ENCODE data around the gene PTPRU.

DNA sequence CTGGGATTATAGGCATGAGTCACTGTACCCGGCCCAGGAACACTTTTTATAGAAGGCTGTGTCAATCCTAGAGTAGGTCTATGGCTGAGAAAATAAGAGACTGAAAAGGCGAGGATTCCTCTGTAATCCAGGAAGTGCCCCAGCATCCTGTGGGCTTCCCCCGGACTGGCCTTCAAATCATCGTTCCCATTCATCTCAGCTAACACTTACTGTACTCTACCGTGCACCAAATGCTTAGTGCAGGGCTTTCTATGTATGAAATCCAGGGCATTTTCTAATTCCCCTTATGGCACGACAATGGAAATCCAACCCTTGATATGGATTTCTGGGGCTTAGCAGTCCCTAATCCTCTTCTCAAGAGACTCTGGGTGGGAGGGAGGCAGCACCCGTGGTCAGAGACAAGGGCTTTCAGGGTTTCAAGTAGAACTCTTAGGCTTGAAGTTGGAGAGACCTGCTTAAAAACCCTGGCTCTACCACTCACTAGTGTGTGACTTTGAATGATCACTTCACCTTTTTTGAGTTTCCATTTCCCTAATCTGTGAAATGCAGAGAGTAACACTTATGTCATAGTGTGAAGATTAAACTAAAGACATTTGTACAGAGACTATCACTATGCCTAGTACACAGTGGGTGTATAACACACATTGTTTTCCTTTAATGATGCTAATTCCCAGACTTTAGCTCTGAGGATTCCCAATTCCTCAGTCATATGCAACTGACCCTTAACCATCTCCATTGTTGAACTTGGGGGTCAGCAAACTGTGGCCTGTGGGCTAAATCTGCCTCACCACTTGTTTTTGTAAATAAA lies 25.8 kb upstream of the PTPRU start:
- no peak for TF ChIP-seq EZH2 (IDR thresholded peaks at IDR 0.05; ENCODE audit: borderline replicate concordance, low read depth, low read length, poor library complexity, severe bottlenecking)
- TF ChIP-seq, protein P1, sequence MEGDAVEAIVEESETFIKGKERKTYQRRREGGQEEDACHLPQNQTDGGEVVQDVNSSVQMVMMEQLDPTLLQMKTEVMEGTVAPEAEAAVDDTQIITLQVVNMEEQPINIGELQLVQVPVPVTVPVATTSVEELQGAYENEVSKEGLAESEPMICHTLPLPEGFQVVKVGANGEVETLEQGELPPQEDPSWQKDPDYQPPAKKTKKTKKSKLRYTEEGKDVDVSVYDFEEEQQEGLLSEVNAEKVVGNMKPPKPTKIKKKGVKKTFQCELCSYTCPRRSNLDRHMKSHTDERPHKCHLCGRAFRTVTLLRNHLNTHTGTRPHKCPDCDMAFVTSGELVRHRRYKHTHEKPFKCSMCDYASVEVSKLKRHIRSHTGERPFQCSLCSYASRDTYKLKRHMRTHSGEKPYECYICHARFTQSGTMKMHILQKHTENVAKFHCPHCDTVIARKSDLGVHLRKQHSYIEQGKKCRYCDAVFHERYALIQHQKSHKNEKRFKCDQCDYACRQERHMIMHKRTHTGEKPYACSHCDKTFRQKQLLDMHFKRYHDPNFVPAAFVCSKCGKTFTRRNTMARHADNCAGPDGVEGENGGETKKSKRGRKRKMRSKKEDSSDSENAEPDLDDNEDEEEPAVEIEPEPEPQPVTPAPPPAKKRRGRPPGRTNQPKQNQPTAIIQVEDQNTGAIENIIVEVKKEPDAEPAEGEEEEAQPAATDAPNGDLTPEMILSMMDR (conservative IDR thresholded peaks at IDR 0.05; ENCODE audit: low read depth, low read length), result no peak

Data from A673 (cell line).